IMR-90 (cell line): Measurements from ENCODE around the gene HMCN1. TPM values are rescaled to one million over a fixed set of nuclear protein-coding genes. Genes with fewer than 3 reads are reported as not detected.

Experiments
- ATAC-seq: fragments of 200-7000 bp; cut with Tn5 transposase; 2 replicates; pipeline ENCODE4 v1.9.1; 2020; ENCODE audit warnings: low read depth, mild to moderate bottlenecking, moderate library complexity
- BruUV-seq: library from RNA; stranded (reverse); fragments of 400-500 nt; replicated peaks from 2 replicates; lab custom pipeline; 2021; lab: Mats Ljungman, UMichigan
- CTCF ChIA-PET: fragments of 300-600 bp; formaldehyde crosslinking; extraction: SDS; loops from one replicate; lab custom pipeline; 2021; ENCODE audit warnings: antibody characterized with exemption; lab: Yijun Ruan, JAX
- POLR2A ChIA-PET: fragments of 300-600 bp; sonication (Branson Sonifier 250); formaldehyde crosslinking; loops from one replicate; lab custom pipeline; 2022; ENCODE audit warnings: antibody characterized with exemption; ENCODE audit not compliant: unreplicated experiment; lab: Charles Lee
- DNase-seq: peaks from one replicate; pipeline ENCODE4 v3.0.0; 2013
- H2AFZ ChIP-seq: replicated peaks from 2 replicates; pipeline ENCODE3; 2013; ENCODE audit warnings: low read length, mild to moderate bottlenecking; ENCODE audit not compliant: poor library complexity
- H2AK5ac ChIP-seq: 2 replicates; pipeline ENCODE4 v1.6.1; 2013; ENCODE audit warnings: low read depth, low read length, inconsistent platforms
- H2AK9ac ChIP-seq: replicated peaks from 2 replicates; pipeline ENCODE3; 2013; ENCODE audit warnings: mild to moderate bottlenecking, low read depth, low read length, moderate library complexity; ENCODE audit not compliant: poor library complexity
- H2BK120ac ChIP-seq: 2 replicates; pipeline ENCODE4 v1.6.1; 2013; ENCODE audit warnings: low read depth, low read length, inconsistent platforms
- H2BK15ac ChIP-seq: 3 replicates; pipeline ENCODE4 v1.6.1; 2013; ENCODE audit warnings: low read depth, low read length, inconsistent platforms
- H2BK20ac ChIP-seq: 2 replicates; pipeline ENCODE4 v1.6.1; 2013; ENCODE audit warnings: low read depth, mild to moderate bottlenecking, inconsistent platforms, low read length, moderate library complexity
- H2BK5ac ChIP-seq: 2 replicates; pipeline ENCODE4 v1.6.1; 2013; ENCODE audit warnings: mild to moderate bottlenecking, low read depth, low read length, inconsistent platforms; ENCODE audit not compliant: poor library complexity, severe bottlenecking
- H3K14ac ChIP-seq: replicated peaks from 2 replicates; pipeline ENCODE4 v1.6.1; 2013; ENCODE audit warnings: low read depth, low read length, inconsistent platforms
- H3K18ac ChIP-seq: 2 replicates; pipeline ENCODE4 v1.6.1; 2013; ENCODE audit warnings: low read depth, low read length, control low read depth
- H3K23ac ChIP-seq: 2 replicates; pipeline ENCODE4 v1.6.1; 2013; ENCODE audit warnings: low read depth, low read length, inconsistent platforms
- H3K27ac ChIP-seq: 2 replicates; pipeline ENCODE4 v1.5.1; 2013; ENCODE audit warnings: mild to moderate bottlenecking, control low read depth, low read length; ENCODE audit not compliant: insufficient read depth
- H3K27me3 ChIP-seq: 2 replicates; pipeline ENCODE4 v1.6.1; 2013; ENCODE audit warnings: low read length; ENCODE audit not compliant: control insufficient read depth, insufficient read depth
- H3K36me3 ChIP-seq: 2 replicates; pipeline ENCODE4 v1.6.1; 2013; ENCODE audit warnings: low read length, mixed read lengths; ENCODE audit not compliant: control insufficient read depth, insufficient read depth
- H3K4ac ChIP-seq: 2 replicates; pipeline ENCODE4 v1.6.1; 2013; ENCODE audit warnings: low read depth, low read length, inconsistent platforms
- H3K4me1 ChIP-seq: 2 replicates; pipeline ENCODE4 v1.6.1; 2013; ENCODE audit warnings: low read length, mixed read lengths; ENCODE audit not compliant: control insufficient read depth, insufficient read depth
- H3K4me2 ChIP-seq: 2 replicates; pipeline ENCODE4 v1.6.1; 2013; ENCODE audit warnings: low read depth, mild to moderate bottlenecking, control low read depth, low read length, moderate library complexity
- H3K4me3 ChIP-seq: 2 replicates; pipeline ENCODE4 v1.5.1; 2013; ENCODE audit warnings: low read depth, mild to moderate bottlenecking, control low read depth, low read length, moderate library complexity; ENCODE audit not compliant: insufficient read depth
- H3K56ac ChIP-seq: 2 replicates; pipeline ENCODE4 v1.6.1; 2013; ENCODE audit warnings: low read length, inconsistent platforms; ENCODE audit not compliant: insufficient read depth; ENCODE audit errors: extremely low read depth
- H3K79me1 ChIP-seq, 2 experiments: 2 replicates each; pipeline ENCODE4 v1.6.1; 2013; ENCODE audit warnings: low read length in 2 of 2, inconsistent platforms in 1 of 2, low read depth in 1 of 2
- H3K9ac ChIP-seq: 2 replicates; pipeline ENCODE4 v1.6.1; 2013; ENCODE audit warnings: low read depth, low read length, control low read depth
- H3K9me1 ChIP-seq: 2 replicates; pipeline ENCODE4 v1.6.1; 2013; ENCODE audit warnings: low read length, inconsistent platforms; ENCODE audit not compliant: insufficient read depth
- H3K9me3 ChIP-seq: 2 replicates; pipeline ENCODE4 v1.6.1; 2013; ENCODE audit warnings: low read length; ENCODE audit not compliant: control insufficient read depth, insufficient read depth
- H4K20me1 ChIP-seq: 2 replicates; pipeline ENCODE4 v1.6.1; 2013; ENCODE audit warnings: low read length, inconsistent platforms; ENCODE audit not compliant: insufficient read depth
- H4K5ac ChIP-seq: 2 replicates; pipeline ENCODE4 v1.6.1; 2013; ENCODE audit warnings: mild to moderate bottlenecking, low read depth, low read length, control low read depth
- H4K8ac ChIP-seq, 2 experiments: 2 replicates each; pipeline ENCODE4 v1.6.1; 2013; ENCODE audit warnings: low read depth in 2 of 2, low read length in 2 of 2, control low read depth in 1 of 2, inconsistent platforms in 1 of 2
- H4K91ac ChIP-seq: 2 replicates; pipeline ENCODE4 v1.6.1; 2013; ENCODE audit warnings: low read depth, low read length, inconsistent platforms; ENCODE audit not compliant: insufficient read depth
- MAZ ChIP-seq: IDR thresholded peaks from 2 replicates; pipeline ENCODE4 v1.6.1; 2012; ENCODE audit warnings: low read depth, mild to moderate bottlenecking, low read length, improper control_type of control experiment, moderate library complexity, borderline replicate concordance
- WGBS, 2 experiments: methylation state at CpG; one replicate each; pipeline versions ENCODE4 v1.1.5 to v1.1.7; 2013; ENCODE audit warnings: missing lambda C conversion rate in 2 of 2; ENCODE audit not compliant: insufficient read length in 1 of 2; ENCODE audit errors: extremely low coverage in 2 of 2; 5-methylcytosine and 5-hydroxymethylcytosine counted together
- dilution Hi-C: fragments of 300-500 bp; cut with HindIII; formaldehyde crosslinking; loops from one replicate; pipeline ENCODE4 v1.14.3; 2018; ENCODE audit warnings: low sequenced_read_pairs; ENCODE audit not compliant: unreplicated experiment
- in situ Hi-C: fragments of 300-500 bp; cut with MboI; formaldehyde crosslinking; loops from 3 replicates; pipeline ENCODE4 v1.14.3; 2019; ENCODE audit warnings: low sequenced_read_pairs, inconsistent platforms, mixed read lengths
- intact Hi-C: fragments of 100-400 bp; cut with micrococcal nuclease; formaldehyde crosslinking; loops from 2 replicates; pipeline ENCODE4 v1.10.0; 2022
- polyA plus RNA-seq, 3 experiments: library from polyadenylated mRNA; depleted of rRNA; stranded (reverse); fragments of >200 nt; gene quantifications; 2 replicates each; pipeline ENCODE4 v1.2.3, GENCODE V29; 2012; ENCODE audit warnings: low replicate concordance in 1 of 3
- total RNA-seq: library from RNA; depleted of rRNA; stranded (reverse); fragments of >200 nt; gene quantifications from 2 replicates; pipeline ENCODE4 v1.2.3, GENCODE V29; 2012
- TF ChIP-seq, protein P1 (sequence below): fragments of 150-350 bp; IDR thresholded peaks from 2 replicates; pipeline ENCODE4 v1.6.1; 2017; ENCODE audit warnings: mild to moderate bottlenecking, antibody characterized with exemption, low read length, low read depth

Gene HMCN1
- total and polyA plus RNA-seq, 2 of the 4 experiments (the other 2 are of a cell fraction): 6.1 to 11.7 TPM

DNA sequence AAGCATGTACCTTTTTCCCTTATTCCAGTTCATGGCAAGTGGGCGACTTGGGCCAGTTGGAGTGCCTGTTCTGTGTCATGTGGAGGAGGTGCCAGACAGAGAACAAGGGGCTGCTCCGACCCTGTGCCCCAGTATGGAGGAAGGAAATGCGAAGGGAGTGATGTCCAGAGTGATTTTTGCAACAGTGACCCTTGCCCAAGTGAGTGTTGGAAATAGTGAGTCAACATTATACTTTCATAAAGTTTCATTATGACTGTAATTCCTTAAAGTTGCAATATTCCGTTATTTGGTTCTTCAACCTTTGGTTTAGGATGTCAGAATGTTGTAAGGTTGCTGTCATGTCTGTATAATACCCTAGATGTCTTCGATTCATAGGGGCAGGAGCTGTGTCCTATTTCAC lies 410.3 kb downstream of the HMCN1 start:
- H3K4me2 ChIP-seq: no peak overlapping the region
- no peaks in the 10 kb centered on the region for H3K9me1 ChIP-seq
- H2AK5ac ChIP-seq: no peak overlapping the region
- no peak overlapping the region for H2AFZ ChIP-seq
- no peaks in the 10 kb centered on the region for H3K27me3 ChIP-seq
- DNase-seq (no peak), ATAC-seq (no peak)
- POLR2A ChIA-PET: no interaction called here
- H3K4me1 ChIP-seq: no peaks in the 10 kb centered on the region; the same call in 1 of the 2 replicates
- H3K79me1 ChIP-seq: no peaks in the 10 kb centered on the region
- H2BK120ac ChIP-seq: no peak overlapping the region
- H4K91ac ChIP-seq: no peak overlapping the region
- no peak overlapping the region for H3K18ac ChIP-seq
- intact Hi-C loops (no loop called here), dilution Hi-C loops (no loop called here), in situ Hi-C loops (no loop called here)
- TF ChIP-seq MAZ: no peak
- TF ChIP-seq, protein P1, sequence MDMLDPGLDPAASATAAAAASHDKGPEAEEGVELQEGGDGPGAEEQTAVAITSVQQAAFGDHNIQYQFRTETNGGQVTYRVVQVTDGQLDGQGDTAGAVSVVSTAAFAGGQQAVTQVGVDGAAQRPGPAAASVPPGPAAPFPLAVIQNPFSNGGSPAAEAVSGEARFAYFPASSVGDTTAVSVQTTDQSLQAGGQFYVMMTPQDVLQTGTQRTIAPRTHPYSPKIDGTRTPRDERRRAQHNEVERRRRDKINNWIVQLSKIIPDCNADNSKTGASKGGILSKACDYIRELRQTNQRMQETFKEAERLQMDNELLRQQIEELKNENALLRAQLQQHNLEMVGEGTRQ: no peak
- no peak overlapping the region for H2BK15ac ChIP-seq
- H3K14ac ChIP-seq: no peak overlapping the region
- H4K5ac ChIP-seq: no peak overlapping the region
- H3K9me3 ChIP-seq: no peaks in the 10 kb centered on the region
- H3K56ac ChIP-seq: no peak overlapping the region
- H4K8ac ChIP-seq: no peak overlapping the region
- CTCF ChIA-PET: no interaction called here
- no peaks in the 10 kb centered on the region; the same call in 1 of the 2 replicates for H3K36me3 ChIP-seq
- no peak overlapping the region for H2AK9ac ChIP-seq
- H3K27ac ChIP-seq: no peak overlapping the region
- BruUV-seq: no TSS peak
- H3K23ac ChIP-seq: no peak overlapping the region
- H3K9ac ChIP-seq: no peak overlapping the region
- H3K4ac ChIP-seq: no peak overlapping the region
- H2BK20ac ChIP-seq: no peak overlapping the region
- no peak overlapping the region for H2BK5ac ChIP-seq
- WGBS, 2 experiments: 90% methylated on average over 2 of the region's 5 CpGs; no CpG with 5 or more reads in 1 of the 2 experiments
- no peak overlapping the region for H3K4me3 ChIP-seq
- no peaks in the 10 kb centered on the region for H4K20me1 ChIP-seq
